GM12874 (cell line): ENCODE data around the gene EVL.
A peak's percentile ranks its signal among the peaks of the same experiment; 100 is the strongest.

Experiments
- CTCF ChIP-seq: IDR thresholded peaks from 2 replicates; pipeline ENCODE4 v1.5.1; 2011; ENCODE audit warnings: low read depth, mild to moderate bottlenecking, control low read depth, low read length, moderate library complexity; ENCODE audit not compliant: insufficient read depth

EVL gene

DNA sequence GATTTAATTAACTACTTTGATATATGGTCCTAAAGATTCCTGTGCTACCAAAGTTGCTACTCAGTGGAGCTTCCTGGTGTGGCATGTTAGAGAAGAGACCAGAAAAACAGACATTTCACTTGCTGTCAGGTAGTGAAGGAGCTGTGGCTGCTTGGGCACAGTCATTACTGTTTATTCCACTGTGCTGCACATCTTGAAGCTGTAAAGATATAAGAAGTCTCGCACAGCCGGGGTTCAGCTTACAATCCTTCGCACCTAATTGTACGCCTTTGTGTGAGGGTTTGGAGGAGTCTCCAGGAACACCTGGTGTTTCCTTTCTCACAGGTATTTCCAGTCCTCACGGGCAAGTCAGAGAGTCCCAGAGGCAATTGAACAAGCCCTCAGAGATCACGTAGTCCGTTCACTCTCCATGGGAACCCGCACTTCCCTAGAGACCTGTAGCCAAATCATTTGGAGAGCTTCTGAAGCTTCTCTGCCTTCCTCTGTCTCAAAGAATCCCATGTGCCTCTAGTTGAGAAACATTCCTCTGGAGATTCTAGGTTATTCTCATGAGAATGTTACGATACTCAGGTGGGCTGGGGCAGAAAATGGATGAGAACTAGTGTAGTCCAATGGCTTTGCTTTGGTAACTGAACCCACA is 4.1 kb downstream of the EVL start:
- no peak for TF ChIP-seq CTCF

- no peak for TF ChIP-seq CTCF
Measured at GRCh38 chr14:100070310-100070709, 5.1 kb downstream of the EVL start.

DNA sequence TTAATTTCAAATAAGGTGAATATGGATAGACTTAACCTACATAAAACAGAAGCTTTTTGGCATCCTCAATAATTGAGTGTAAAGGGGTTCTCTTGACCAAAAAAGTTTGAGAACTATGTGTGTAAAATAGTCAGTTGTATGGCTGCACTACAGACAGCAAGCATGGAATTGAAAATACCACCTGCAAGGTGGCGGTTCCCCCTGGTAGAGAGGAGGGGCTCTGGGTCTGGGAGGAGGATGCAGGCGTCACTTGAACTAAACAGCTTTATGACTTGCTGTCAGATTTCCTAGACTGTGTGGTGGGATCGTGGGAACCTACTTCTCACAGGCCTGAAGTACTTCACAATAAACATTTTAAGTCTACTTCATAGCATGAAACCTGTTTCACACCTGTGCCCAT is 6.3 kb downstream of the EVL start:
- TF ChIP-seq CTCF, result no peak

DNA sequence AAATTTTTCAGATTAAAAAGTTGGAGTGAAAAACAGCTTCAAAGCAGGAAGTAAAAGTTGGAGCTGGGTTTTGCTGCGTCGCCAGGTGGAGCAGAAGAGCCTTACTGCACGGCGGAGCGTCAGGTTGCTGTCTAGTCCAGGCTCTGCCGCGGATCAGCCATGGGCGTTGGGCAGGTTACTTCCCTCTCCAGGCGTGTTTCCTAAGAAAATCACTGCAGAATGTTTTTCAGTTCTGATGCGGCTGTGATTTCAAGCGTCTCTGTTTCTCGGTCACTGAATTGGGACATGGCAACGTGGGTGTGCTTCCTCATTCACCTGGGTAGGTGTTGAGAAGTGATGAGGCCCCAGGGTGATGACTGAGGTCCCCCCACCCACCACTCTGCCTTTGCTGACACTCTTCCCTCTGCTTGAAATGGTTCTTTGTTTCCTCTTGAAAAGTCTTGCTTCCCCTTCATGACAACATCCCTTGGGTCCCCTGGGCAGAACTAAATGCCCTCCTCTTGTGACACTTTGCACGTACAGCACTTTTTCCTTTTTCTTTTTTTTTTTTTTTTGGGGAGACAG is 7.6 kb downstream of the EVL start:
- peak; percentile 65 for TF ChIP-seq CTCF

DNA sequence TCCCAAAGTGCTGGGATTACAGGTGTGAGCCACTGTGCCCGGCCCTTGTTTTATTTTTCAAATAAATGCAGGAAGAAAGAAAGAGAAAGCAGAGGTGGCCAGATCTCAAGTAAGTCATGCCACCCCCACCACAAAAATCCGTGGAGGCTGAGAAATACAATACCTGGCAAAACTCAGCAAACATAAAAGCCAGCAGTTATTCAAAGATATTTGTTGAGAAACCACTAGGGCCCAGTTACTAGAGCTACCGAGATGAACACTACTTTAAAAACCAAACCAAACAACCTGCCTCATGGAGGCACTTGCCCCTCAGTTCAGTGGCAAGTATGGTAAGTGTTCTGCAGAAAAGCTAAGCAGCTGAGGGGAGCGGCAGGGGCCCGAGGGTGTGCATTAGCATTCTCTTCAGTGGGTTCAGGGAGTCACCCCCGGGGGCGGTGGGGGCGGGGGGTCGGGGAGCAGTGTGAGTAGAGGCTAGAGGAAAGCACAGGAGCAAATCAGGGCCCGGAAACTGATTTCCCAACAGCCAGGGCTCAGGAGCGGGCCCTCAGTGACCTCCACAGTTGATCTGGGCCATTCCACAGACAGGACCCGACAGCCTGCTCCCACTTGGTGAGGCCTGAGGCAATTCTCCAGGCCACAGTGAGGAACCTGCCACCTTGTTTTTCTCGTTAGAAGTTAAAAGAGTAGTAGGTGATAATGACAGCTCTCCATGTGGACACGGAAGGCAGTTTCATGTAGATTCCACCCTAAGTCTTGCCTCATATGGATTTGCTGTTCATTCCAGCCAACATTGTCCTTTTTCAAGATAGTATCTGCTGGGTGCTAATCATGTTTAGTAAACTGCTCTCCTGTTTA is 8.6 kb downstream of the EVL start:
- TF ChIP-seq CTCF, result no peak

- no peak for TF ChIP-seq CTCF
Measured at GRCh38 chr14:100074431-100075100, 9.3 kb downstream of the EVL start.

- no peak for TF ChIP-seq CTCF
Measured at GRCh38 chr14:100075681-100076080, 10.5 kb downstream of the EVL start.
